Measurements from ENCODE around the gene MAJIN. TPM values are rescaled to one million over a fixed set of nuclear protein-coding genes. Genes with fewer than 3 reads are reported as not detected.

The MAJIN gene
- polyA plus RNA-seq, 1 donor: not detected

- no peak for DNase-seq
Measured at GRCh38 chr11:64910451-64911093, 61.3 kb downstream of the MAJIN start.

GRCh38 chr11:64909653-64910343, 62.1 kb downstream of the MAJIN start:
- DNase-seq: no peak

- no peak for DNase-seq
Measured at GRCh38 chr11:64908766-64909165, 63.1 kb downstream of the MAJIN start.

DNA sequence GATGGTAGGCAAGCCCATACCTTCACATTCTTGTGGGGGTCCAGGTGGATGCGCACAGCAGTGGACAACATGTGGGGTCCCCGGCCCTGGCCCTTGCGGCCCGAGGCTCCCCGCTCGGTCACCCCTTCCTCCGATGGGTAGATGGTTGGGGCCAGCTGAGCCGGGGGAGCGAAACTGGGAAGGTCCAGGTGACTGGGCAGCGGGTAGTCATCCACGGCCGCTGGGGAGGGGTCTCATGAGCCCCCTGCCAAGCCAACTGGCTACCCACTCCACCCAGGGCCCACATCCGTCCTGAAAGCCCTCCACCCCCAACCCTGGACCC, 65.6 kb downstream of the MAJIN start:
- DNase-seq: no peak

GRCh38 chr11:64905516-64906313, 66.2 kb downstream of the MAJIN start:
- no peak for DNase-seq

- DNase-seq: no peak
Measured at GRCh38 chr11:64903291-64903833, 68.5 kb downstream of the MAJIN start.

- DNase-seq: no peak
Measured at GRCh38 chr11:64902102-64902900, 69.6 kb downstream of the MAJIN start.

GRCh38 chr11:64900774-64901173, 71.1 kb downstream of the MAJIN start:
- no peak for DNase-seq

DNA sequence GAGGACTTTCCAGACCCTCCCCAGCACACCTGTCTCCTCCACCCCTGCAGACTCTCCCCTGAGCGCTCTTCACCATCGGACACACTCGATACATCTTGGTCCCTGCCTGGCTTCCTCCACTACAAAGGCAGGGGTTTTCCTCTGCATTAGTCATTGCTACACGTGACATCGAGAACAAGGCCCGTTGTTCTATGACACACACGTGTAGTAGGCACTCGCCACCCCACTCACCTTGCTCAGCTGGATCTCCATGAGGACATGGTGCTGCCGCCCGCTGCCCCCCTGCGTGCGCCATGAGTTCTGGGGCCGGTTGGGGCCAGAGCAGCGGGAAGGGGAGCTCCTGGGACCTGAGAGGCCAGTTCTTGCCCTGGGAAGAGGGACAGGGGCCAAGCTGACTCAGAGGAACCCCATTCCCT, 71.6 kb downstream of the MAJIN start:
- DNase-seq: no peak

GRCh38 chr11:64898541-64898940, 73.4 kb downstream of the MAJIN start:
- no peak for DNase-seq

- DNase-seq: no peak
Measured at GRCh38 chr11:64898076-64898445, 73.8 kb downstream of the MAJIN start.

DNA sequence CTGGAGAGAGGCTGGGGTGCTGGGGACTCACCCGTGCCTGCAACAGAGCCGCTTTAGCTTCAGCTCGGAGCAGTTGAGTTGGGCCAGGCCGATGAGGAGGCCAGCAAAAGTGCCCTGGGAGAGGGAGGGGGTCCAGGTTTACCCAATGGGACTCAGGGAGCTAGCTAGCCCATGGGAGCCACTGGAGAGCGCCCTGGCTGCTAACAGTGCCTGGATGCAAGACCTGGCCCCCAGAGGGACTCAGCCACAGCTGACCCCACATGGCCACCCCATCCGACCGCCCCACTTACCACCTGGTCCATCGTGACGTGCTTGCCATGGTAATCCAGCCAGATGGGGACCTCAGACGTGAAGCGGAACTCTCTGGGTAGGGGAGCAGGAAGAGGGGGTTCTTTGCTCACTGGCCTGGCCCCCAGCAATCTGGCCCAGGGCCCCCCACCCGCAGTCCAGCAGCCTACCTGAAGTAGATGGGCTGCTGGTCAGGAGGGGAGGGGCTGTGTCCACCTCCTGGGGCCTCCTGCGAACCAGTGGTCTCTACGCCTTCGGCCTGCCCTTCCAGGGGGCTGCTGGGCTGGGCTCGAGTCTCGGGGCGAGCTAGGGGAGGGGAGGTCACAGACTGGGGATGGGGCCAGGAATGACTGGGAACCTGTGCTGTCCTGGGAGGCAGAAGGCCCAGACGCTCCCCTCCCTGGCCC, 74.4 kb downstream of the MAJIN start:
- DNase-seq: no peak

- DNase-seq: no peak
Measured at GRCh38 chr11:64896448-64897022, 75.4 kb downstream of the MAJIN start.

- DNase-seq: no peak
Measured at GRCh38 chr11:64894812-64895452, 77.0 kb downstream of the MAJIN start.

GRCh38 chr11:64894070-64894811, 77.7 kb downstream of the MAJIN start:
- DNase-seq: peak; percentile 76

- no peak for DNase-seq
Measured at GRCh38 chr11:64893194-64894069, 78.5 kb downstream of the MAJIN start.

DNA sequence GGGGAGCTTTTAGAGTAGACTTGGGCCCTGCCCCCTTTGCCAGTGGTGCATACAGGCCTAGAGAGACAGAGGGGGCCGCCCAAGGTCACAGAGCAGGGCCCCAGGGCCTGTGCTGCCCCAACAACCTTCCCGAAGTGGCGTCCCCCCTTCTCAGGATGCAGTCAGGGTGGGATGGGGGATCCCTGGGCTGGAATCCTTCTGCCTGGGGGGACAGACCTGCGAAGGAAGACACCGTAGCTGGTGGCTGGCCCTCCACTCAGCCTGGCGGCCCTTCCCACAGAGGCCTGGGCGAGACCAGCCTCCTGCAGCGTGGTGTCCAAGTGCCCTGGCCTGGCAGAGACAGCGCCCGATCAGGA, 79.1 kb downstream of the MAJIN start:
- no peak for DNase-seq

DNA sequence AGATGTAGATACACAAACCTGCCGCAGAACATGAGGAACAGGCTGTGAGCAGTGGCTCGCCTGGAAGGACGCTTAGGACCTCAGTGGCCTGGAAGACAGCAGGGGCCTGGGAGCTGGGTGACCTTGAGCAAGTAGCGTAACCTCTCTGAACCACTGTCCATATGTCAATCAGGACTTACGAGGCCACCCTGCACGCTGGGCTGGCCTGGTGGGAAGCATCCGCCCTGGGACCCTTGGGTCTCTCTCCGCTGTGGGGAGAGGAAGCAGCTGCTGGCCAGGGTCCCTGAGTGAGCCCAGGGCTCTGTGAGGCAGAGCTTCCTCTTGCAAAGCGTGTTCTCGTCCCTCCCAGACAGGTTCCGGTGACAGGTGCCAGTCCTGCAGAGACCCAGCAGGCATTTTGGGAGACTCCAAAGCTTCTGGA, 79.5 kb downstream of the MAJIN start:
- no peak for DNase-seq

GRCh38 chr11:64891880-64892279, 80.0 kb downstream of the MAJIN start:
- DNase-seq: no peak
